Fibroblast of skin of right biceps (primary cell): ENCODE results near the gene FRAT2.

ENCODE experiments used
- DNase-seq: peaks from one replicate; pipeline ENCODE4 v3.0.0-alpha.2; 2013

The FRAT2 gene

GRCh38 chr10:97334370-97335175, at the start of gene FRAT2:
Gene FRAT2, minus strand, starts transcription at chr10:97334729. Its CDS starts 157 bp downstream, at chr10:97334572.
- peak; percentile 92 for DNase-seq

GRCh38 chr10:97384156-97384555, 49.6 kb upstream of the FRAT2 start:
- no peak for DNase-seq

- no peak for DNase-seq
These were observed 48.6 kb upstream of the FRAT2 start for GRCh38 chr10:97383159-97383558.

GRCh38 chr10:97381626-97382025, 47.1 kb upstream of the FRAT2 start:
- no peak for DNase-seq

GRCh38 chr10:97380516-97380915, 46.0 kb upstream of the FRAT2 start:
- DNase-seq, result no peak

GRCh38 chr10:97378933-97379921, 44.7 kb upstream of the FRAT2 start:
- DNase-seq, result no peak

- no peak for DNase-seq
These were observed 41.9 kb upstream of the FRAT2 start for GRCh38 chr10:97376413-97376812.

GRCh38 chr10:97373456-97373855, 38.9 kb upstream of the FRAT2 start:
- no peak for DNase-seq

- no peak for DNase-seq
These were observed 37.8 kb upstream of the FRAT2 start for GRCh38 chr10:97372233-97372875.

GRCh38 chr10:97371696-97372095, 37.2 kb upstream of the FRAT2 start:
- DNase-seq, result no peak

- DNase-seq, result no peak
These were observed 32.7 kb upstream of the FRAT2 start for GRCh38 chr10:97367126-97367649.

GRCh38 chr10:97366572-97366971, 32.0 kb upstream of the FRAT2 start:
- no peak for DNase-seq

GRCh38 chr10:97365761-97366351, 31.3 kb upstream of the FRAT2 start:
- DNase-seq, result no peak

- no peak for DNase-seq
These were observed 28.5 kb upstream of the FRAT2 start for GRCh38 chr10:97363071-97363470.

- no peak for DNase-seq
These were observed 27.9 kb upstream of the FRAT2 start for GRCh38 chr10:97362310-97363033.

GRCh38 chr10:97361537-97361901, 27.0 kb upstream of the FRAT2 start:
- DNase-seq, result no peak

GRCh38 chr10:97360705-97361536, 26.4 kb upstream of the FRAT2 start:
- DNase-seq, result no peak

GRCh38 chr10:97358781-97359180, 24.3 kb upstream of the FRAT2 start:
- no peak for DNase-seq

- DNase-seq, result no peak
These were observed 23.8 kb upstream of the FRAT2 start for GRCh38 chr10:97358349-97358748.

GRCh38 chr10:97356918-97357317, 22.4 kb upstream of the FRAT2 start:
- no peak for DNase-seq

- DNase-seq, result peak; percentile 20
These were observed 21.9 kb upstream of the FRAT2 start for GRCh38 chr10:97356318-97356914.
